Hindlimb muscle (tissue), 1 donor: ENCODE results near the gene SNAPC1. TPM values are rescaled to one million over a fixed set of nuclear protein-coding genes. Genes with fewer than 3 reads are reported as not detected.

Experiments
- DNase-seq: peaks from one replicate; pipeline ENCODE4 v3.0.0-alpha.2; 2013
- polyA plus RNA-seq: library from polyadenylated mRNA; unstranded; fragments of 120-200 nt; gene quantifications from one replicate; pipeline ENCODE4 v1.2.1, GENCODE V29; 2013; ENCODE audit not compliant: insufficient read length

Gene SNAPC1
- polyA plus RNA-seq, 1 donor = 4.5 TPM

DNA sequence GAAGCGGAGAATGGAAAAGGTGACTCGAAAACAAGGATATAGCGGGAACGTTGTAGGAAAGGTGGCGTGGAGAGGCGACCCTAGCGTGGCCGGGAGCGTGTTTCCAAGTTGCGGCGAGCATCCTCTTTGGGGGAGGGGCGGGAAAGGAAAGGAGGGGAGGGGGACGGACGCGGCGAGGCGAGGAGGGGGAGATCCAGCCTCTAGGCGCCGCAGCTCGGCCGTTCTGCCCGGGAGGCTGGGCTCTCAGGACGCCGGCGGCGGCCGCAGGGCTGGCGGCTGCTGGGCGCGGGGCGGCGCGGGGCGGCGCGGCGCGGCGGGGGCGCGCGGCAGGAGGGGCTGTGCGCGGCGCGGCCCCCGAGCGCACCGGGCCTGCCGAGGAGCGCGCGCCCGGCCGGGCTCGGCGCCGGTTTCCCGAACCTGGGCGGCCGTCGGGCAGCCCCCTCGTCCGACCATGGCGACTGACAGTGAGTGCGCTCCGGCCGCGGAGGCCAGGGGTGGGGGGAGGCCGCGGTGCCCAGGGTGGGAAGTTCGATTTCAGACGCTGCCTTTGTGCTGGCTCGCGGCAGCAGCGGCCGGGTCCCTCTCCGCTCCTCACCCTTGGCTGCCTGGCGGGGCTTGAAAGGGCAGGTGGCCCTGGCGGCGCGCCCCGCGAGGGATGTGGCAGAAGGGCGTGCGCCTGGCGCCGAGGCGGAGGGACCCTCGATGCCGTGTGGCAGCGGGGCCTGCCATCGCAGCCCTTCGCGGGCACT is 50.3 kb downstream of the SNAPC1 start, which contains the start of gene SYT16:
Gene SYT16, plus strand, starts transcription at position 357 of the 749 bp plus-strand sequence.
- DNase-seq = peak; percentile 27

DNA sequence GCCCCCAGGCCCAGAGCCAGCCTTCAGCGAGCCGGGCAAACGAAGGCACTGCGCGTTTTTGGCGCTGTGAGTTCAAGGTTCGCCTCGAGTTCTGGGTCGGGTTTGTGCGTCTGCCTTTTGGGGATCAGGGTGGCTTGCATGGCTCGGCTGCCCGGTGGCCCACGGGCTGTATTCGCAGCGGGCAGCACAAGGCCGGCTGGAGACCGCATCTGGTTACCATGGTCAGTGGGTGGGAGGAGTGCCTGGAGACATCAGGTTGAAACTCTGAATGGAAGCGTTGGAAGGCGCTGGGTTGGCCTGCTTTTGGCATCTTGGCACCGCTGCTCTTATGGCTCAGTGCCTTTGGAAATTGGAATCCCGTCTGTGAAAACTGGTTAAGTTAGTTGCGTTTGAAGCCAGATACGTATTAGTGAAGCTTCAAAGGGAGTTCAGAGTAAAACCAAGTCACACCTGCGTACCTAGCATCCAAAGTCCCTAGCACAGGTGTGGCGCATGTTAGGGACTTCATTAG is 50.9 kb downstream of the SNAPC1 start:
- DNase-seq = peak; percentile 12

DNA sequence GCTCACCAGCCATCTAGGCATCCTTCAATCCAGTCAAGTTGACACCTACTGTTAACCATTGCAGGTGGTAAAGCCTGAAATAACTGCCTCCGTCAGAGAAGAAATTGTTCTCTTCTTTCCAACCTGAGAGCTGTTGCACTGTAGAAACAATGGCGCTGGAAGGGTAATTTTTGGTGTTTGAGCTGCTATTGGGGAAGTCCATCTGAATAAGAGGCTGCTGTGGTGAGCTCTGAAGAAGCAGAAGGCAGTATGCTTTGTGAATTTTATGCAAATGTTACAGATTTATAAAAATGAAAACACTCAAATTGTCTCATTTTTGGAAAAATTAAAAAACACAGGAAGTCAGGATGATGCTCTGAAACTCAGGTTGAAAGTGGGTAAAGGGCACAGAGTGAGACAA is 60.2 kb downstream of the SNAPC1 start:
- no peak for DNase-seq

DNA sequence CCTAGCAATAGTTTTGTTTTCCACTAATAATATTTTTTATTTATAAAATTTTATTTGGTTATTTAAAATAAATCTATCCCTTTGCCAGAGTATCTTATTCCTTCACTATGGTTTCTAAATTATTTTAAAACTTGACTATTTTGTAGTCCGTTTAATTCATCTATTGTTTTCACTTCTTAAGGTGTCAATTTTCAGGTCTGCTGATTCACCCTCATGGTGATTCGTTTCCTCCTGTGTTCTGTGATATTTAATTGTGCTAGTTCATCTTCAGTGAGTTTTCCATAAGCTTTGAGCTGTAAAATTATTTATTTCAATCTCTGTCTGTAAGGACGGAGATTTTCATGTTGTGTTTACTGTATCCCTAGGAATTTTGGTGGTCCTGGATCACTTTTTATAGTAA is 70.6 kb downstream of the SNAPC1 start:
- DNase-seq = no peak

DNA sequence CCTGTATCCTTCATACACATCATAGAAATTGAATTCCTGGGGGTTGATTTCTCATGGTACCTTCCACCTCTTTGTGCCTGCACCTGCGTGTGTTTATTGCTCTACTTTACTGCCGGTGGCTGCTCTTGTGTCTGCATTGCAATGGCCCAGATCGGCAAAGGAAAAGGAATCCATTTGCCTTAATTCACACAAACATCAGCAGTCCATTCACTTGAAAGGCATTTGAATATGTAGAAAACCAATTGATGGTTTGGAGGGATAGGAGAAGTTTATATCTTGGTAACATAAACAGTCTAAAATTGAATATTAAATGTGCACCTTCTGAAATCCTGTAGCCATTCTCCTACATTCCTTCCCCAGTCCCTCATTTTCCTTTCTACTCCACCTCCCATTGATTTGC is 74.0 kb downstream of the SNAPC1 start:
- DNase-seq = no peak

DNA sequence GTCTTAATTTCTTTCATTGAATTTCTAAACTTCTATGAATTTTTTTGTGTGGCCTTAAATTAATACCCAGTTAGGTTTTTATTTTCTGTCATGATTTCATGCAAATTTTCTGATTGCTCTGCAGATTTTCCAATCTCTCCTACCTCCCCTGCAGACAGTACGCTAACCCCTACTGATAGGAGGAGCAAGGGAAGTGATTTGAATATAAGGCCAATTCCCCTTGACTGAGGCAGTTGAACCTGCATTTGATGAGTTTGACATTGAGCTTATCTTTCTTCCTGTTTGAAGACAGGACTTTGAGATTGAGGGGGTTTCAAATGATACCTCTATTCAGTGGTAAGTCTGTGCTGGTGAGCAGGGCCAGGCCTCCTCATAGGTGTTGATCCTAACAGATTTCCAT is 74.6 kb downstream of the SNAPC1 start:
- no peak for DNase-seq

DNA sequence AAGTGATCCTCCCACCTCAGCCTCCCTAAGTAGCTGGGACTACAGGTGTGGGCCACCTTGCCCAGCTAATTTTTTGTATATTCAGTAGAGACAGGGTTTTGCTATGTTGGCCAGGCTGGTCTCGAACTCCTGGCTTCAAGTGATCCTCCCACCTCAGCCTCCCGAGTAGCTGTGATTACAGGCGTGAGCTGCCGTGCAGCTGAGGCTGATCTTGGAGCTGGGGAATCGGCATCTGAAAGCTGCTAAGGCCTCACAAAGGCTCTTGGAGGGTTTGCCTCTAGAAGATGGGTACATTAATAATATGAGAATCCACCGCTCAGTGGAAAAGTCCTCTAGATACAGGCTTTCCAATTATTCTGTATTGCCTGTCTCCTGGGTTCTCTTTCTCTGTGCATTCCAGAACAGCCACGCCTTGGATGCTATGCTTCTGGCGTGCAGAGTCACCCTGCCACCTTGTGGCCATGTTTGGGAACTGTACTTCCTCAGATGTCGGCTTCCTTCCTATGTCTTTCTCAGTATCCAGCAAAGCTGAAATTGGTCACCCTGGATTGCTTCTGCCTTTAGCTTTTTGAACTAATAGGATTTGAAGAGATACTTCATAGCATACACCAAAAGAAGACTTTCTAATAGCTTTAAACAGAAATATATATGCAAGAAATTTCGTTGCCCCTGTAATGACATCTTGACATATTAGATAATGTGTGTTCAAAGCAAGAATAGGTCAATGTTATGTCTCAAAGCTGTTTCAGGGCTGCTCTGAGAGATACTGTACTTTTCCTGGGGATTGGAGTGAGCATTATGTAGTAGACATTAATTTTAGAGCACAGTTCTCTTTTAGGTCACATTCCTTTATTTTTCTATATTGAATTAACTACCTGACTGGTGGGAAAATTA is 75.4 kb downstream of the SNAPC1 start:
- DNase-seq = peak; percentile 79

DNA sequence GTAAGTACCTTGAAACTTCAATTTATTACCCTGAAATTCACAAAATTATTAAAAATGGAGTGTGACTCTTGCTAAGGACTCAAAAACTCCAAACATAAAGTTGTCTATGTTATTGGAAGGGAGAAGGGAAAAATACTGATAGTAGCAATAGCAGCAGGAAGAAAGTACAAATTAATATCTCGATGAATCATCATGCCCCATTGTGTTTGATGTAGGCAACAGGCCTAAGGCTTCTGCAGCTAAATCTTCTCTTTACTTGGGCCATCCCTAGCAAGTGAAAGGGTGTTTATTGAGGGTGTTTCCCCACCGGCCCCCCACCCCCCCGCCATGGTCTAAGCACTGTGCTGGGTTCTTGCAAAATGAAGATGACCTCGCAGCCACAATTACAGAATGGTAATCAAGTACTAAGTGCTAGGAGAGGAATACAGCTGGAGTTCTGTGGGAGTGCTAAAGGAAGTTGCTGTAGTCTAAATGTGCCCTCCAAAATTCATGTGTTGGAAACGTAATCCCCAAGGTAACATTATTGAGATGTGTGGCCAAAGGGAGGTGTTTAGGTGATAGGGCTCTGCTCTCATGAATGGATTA is 76.5 kb downstream of the SNAPC1 start:
- DNase-seq = no peak

DNA sequence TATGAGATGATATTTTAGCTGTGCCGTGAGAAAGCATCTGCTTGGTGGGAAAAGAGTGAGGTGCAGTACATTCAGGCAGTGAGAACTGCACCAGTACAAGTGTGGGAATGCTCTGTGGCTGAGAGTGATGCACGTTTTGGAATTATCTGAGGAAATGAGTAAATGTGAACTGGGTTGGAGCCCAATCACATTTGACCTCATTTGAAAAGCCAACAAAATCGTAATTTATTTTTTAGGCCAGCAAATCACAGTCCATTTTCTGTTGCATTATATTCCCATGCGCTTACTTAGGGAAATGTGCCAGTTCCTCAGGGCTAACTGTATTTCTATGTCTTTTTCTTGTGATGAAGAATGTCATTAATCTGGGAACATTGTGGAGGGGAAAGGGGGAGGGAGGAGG is 77.3 kb downstream of the SNAPC1 start:
- DNase-seq = peak; percentile 55

DNA sequence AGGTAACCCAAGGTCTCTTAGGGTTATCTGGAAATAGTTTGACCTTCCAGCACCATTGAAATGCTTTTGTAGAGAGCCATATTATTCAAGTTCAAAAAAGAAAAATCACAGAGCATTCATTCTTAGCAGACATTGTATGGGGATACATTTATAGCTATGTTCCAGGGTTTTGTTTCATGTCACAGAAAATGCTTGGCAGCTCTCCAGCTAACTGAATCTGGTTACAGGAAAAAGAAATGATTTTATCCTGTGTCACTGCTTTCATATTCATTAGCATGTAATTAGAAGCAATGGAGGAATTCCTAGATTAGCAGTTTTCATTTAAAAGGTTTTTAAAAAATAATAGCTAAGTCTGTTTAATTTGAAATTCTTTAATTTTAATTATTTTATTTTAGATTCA is 78.9 kb downstream of the SNAPC1 start:
- DNase-seq = peak; percentile 16

Other genes with a start within 250 kb of the SNAPC1 start
- 56.4 TPM for gene HIF1A, start 66.9 kb upstream of the SNAPC1 start, polyA plus RNA-seq
- 0.15 TPM for gene SYT16, start 50.3 kb downstream of the SNAPC1 start, polyA plus RNA-seq